Activated CD8-positive, alpha-beta memory T cell treated with anti-CD3 and anti-CD28 coated beads, Interleukin-2, amount 10 ng/mL, durations not matched to agents 7 days and 5 days (primary cell): ENCODE data around the gene TRIM14. TPM values are rescaled to one million over a fixed set of nuclear protein-coding genes. Genes with fewer than 3 reads are reported as not detected.
"Not testable (repeated sequence)": the region's sequence is repeated elsewhere in the genome, so short reads cannot be mapped to it uniquely, and the experiment has no call there.

Experiments
- ATAC-seq: fragments of 150-1000 bp; cut with Tn5 transposase; one replicate; pipeline ENCODE4 v1.10.0; 2021; ENCODE audit warnings: moderate library complexity
- CTCF ChIA-PET: fragments of 350-600 bp; sonication (Branson Sonifier 250); formaldehyde crosslinking; loops from one replicate; lab custom pipeline; 2021; ENCODE audit warnings: antibody characterized with exemption; lab: Charles Lee
- DNase-seq: peaks from one replicate; pipeline ENCODE4 v3.0.0-alpha.2; 2020
- H3K27ac Mint-ChIP-seq: one replicate; pipeline ENCODE4 v1.8.0; 2021; ENCODE audit warnings: mild to moderate bottlenecking, mixed read lengths
- H3K27me3 Mint-ChIP-seq: one replicate; pipeline ENCODE4 v1.8.0; 2021; ENCODE audit warnings: mixed read lengths
- H3K36me3 Mint-ChIP-seq: one replicate; pipeline ENCODE4 v1.8.0; 2021; ENCODE audit warnings: mild to moderate bottlenecking, mixed read lengths
- H3K4me1 Mint-ChIP-seq: one replicate; pipeline ENCODE4 v1.8.0; 2021; ENCODE audit warnings: mixed read lengths
- H3K4me3 Mint-ChIP-seq: one replicate; pipeline ENCODE4 v1.8.0; 2021; ENCODE audit warnings: mild to moderate bottlenecking, moderate library complexity, mixed read lengths
- H3K9me3 Mint-ChIP-seq: one replicate; pipeline ENCODE4 v1.8.0; 2022; ENCODE audit warnings: low read depth, mixed read lengths
- total RNA-seq, 2 experiments: library from RNA; stranded (reverse); gene quantifications; one replicate each; pipeline ENCODE4 v1.2.3, GENCODE V29; 2021

TRIM14 gene
- total RNA-seq, 2 experiments from 2014 or later, result 84.6 to 128 TPM

GRCh38 chr9:98096091-98096490 is 22.9 kb downstream of the TRIM14 start:
- Mint-ChIP-seq H3K27me3 (no peaks in the 10 kb centered on the region), H3K4me3 (no peak overlapping the region), H3K27ac (peak overlapping the region; percentile 64), H3K9me3 (no peaks in the 10 kb centered on the region), H3K36me3 (peaks cover 71% of the 10 kb centered on the region), H3K4me1 (peaks cover 39% of the 10 kb centered on the region)
- CTCF ChIA-PET, result no interaction called here
- DNase-seq (no peak), ATAC-seq (no peak)

- H3K36me3 Mint-ChIP-seq, result peaks cover 69% of the 10 kb centered on the region
- ATAC-seq (no peak), DNase-seq (no peak)
- peaks cover 32% of the 10 kb centered on the region for H3K4me1 Mint-ChIP-seq
- H3K4me3 Mint-ChIP-seq, result no peak overlapping the region
- CTCF ChIA-PET, result no interaction called here
- no peaks in the 10 kb centered on the region for H3K27me3 Mint-ChIP-seq
- H3K9me3 Mint-ChIP-seq, result no peaks in the 10 kb centered on the region
- H3K27ac Mint-ChIP-seq, result no peak overlapping the region
Observed at GRCh38 chr9:98095401-98095800, 23.6 kb downstream of the TRIM14 start.

GRCh38 chr9:98094851-98095250 is 24.2 kb downstream of the TRIM14 start:
- Mint-ChIP-seq H3K4me1 (peaks cover 30% of the 10 kb centered on the region), H3K27me3 (no peaks in the 10 kb centered on the region), H3K36me3 (peaks cover 69% of the 10 kb centered on the region), H3K4me3 (no peak overlapping the region), H3K27ac (no peak overlapping the region), H3K9me3 (no peaks in the 10 kb centered on the region)
- DNase-seq (no peak), ATAC-seq (no peak)
- CTCF ChIA-PET, result no interaction called here

- CTCF ChIA-PET, result no interaction called here
- H3K4me1 Mint-ChIP-seq, result peaks cover 28% of the 10 kb centered on the region
- no peaks in the 10 kb centered on the region for H3K27me3 Mint-ChIP-seq
- DNase-seq (no peak), ATAC-seq (no peak)
- H3K9me3 Mint-ChIP-seq, result no peaks in the 10 kb centered on the region
- H3K36me3 Mint-ChIP-seq, result peaks cover 69% of the 10 kb centered on the region
- H3K27ac Mint-ChIP-seq, result peak overlapping the region; percentile 63
- no peak overlapping the region for H3K4me3 Mint-ChIP-seq
Observed at GRCh38 chr9:98094316-98094715, 24.7 kb downstream of the TRIM14 start.

- H3K4me3 Mint-ChIP-seq, result no peak overlapping the region
- H3K36me3 Mint-ChIP-seq, result peaks cover 62% of the 10 kb centered on the region
- no peak overlapping the region for H3K27ac Mint-ChIP-seq
- no peak for DNase-seq
- H3K4me1 Mint-ChIP-seq, result peaks cover 16% of the 10 kb centered on the region
- CTCF ChIA-PET, result interaction anchor here (0.5 to 1.7 kb wide), 3 partner anchors 15 to 170 kb away, joined by 3 to 6 read pairs (median 4); partner anchors contain the start of gene TRMO
- H3K9me3 Mint-ChIP-seq, result no peaks in the 10 kb centered on the region
- no peak for ATAC-seq
- no peaks in the 10 kb centered on the region for H3K27me3 Mint-ChIP-seq
Observed at GRCh38 chr9:98092613-98092931, 26.4 kb downstream of the TRIM14 start.

GRCh38 chr9:98091735-98092612 is 27.0 kb downstream of the TRIM14 start:
- no peak overlapping the region for H3K27ac Mint-ChIP-seq
- CTCF ChIA-PET, result interaction anchor here (0.5 to 1.7 kb wide), 5 partner anchors 12 to 169 kb away, joined by 3 to 7 read pairs (median 4); partner anchors contain the start of gene TRMO
- no peak for DNase-seq
- peaks cover 59% of the 10 kb centered on the region for H3K36me3 Mint-ChIP-seq
- no peaks in the 10 kb centered on the region for H3K27me3 Mint-ChIP-seq
- no peaks in the 10 kb centered on the region for H3K9me3 Mint-ChIP-seq
- H3K4me3 Mint-ChIP-seq, result no peak overlapping the region
- peaks cover 10% of the 10 kb centered on the region for H3K4me1 Mint-ChIP-seq
- no peak for ATAC-seq

- Mint-ChIP-seq H3K36me3 (peaks cover 55% of the 10 kb centered on the region), H3K4me1 (peaks cover 16% of the 10 kb centered on the region), H3K27ac (peak overlapping the region; percentile 41)
- CTCF ChIA-PET, result interaction anchor here (1.3 to 1.7 kb wide), 3 partner anchors 11 to 17 kb away, joined by 3 to 7 read pairs (median 6); no protein-coding TSS in a partner anchor
- not testable (repeated sequence) for H3K9me3 Mint-ChIP-seq, H3K27me3 Mint-ChIP-seq, DNase-seq, H3K4me3 Mint-ChIP-seq, ATAC-seq
Observed at GRCh38 chr9:98090674-98091073, 28.3 kb downstream of the TRIM14 start.

GRCh38 chr9:98087420-98088354 is 31.3 kb downstream of the TRIM14 start:
- Mint-ChIP-seq H3K27ac (no peak overlapping the region), H3K9me3 (no peaks in the 10 kb centered on the region), H3K4me3 (no peak overlapping the region), H3K4me1 (peaks cover 27% of the 10 kb centered on the region), H3K27me3 (no peaks in the 10 kb centered on the region), H3K36me3 (peaks cover 53% of the 10 kb centered on the region)
- peak; percentile 42 for ATAC-seq
- CTCF ChIA-PET, result interaction anchor here (0.7 to 1.7 kb wide), 3 partner anchors 10 to 35 kb away, joined by 3 to 6 read pairs (median 5); no protein-coding TSS in a partner anchor
- DNase-seq, result no peak

- Mint-ChIP-seq H3K4me3 (no peak overlapping the region), H3K4me1 (peaks cover 39% of the 10 kb centered on the region)
- no peak for ATAC-seq
Observed at GRCh38 chr9:98086461-98086860, 32.6 kb downstream of the TRIM14 start.

GRCh38 chr9:98085944-98086343 is 33.1 kb downstream of the TRIM14 start:
- CTCF ChIA-PET, result interaction anchor here (0.5 kb wide), 1 partner anchor 70 kb away, joined by 3 read pairs; no protein-coding TSS in a partner anchor
- Mint-ChIP-seq H3K9me3 (no peaks in the 10 kb centered on the region), H3K4me1 (peaks cover 45% of the 10 kb centered on the region), H3K27ac (peak overlapping the region; percentile 35), H3K27me3 (no peaks in the 10 kb centered on the region), H3K36me3 (peaks cover 62% of the 10 kb centered on the region), H3K4me3 (no peak overlapping the region)
- DNase-seq (no peak), ATAC-seq (no peak)

More at GRCh38 chr9:98086461-98086860, 32.6 kb downstream of the TRIM14 start:
- no peak for DNase-seq
- H3K27me3 Mint-ChIP-seq, result no peaks in the 10 kb centered on the region
- H3K9me3 Mint-ChIP-seq, result no peaks in the 10 kb centered on the region
- H3K36me3 Mint-ChIP-seq, result peaks cover 57% of the 10 kb centered on the region
- peak overlapping the region; percentile 35 for H3K27ac Mint-ChIP-seq
- CTCF ChIA-PET, result interaction anchor here (0.7 to 0.8 kb wide), 2 partner anchors 12 to 36 kb away, joined by 3 to 5 read pairs; no protein-coding TSS in a partner anchor

- Mint-ChIP-seq H3K9me3 (no peaks in the 10 kb centered on the region), H3K4me1 (peaks cover 43% of the 10 kb centered on the region), H3K27ac (peak overlapping the region; percentile 50), H3K36me3 (peaks cover 60% of the 10 kb centered on the region), H3K4me3 (no peak overlapping the region), H3K27me3 (no peaks in the 10 kb centered on the region)
- CTCF ChIA-PET, result interaction anchor here (1.1 to 1.3 kb wide), 2 partner anchors 11 to 23 kb away, joined by 3 read pairs; no protein-coding TSS in a partner anchor
- no peak for DNase-seq
- no peak for ATAC-seq
Observed at GRCh38 chr9:98085058-98085457, 34.0 kb downstream of the TRIM14 start.

- Mint-ChIP-seq H3K9me3 (no peaks in the 10 kb centered on the region), H3K4me1 (peaks cover 39% of the 10 kb centered on the region), H3K27ac (no peak overlapping the region), H3K36me3 (peaks cover 58% of the 10 kb centered on the region), H3K27me3 (no peaks in the 10 kb centered on the region), H3K4me3 (no peak overlapping the region)
- ATAC-seq (no peak), DNase-seq (no peak)
- CTCF ChIA-PET, result interaction anchor here (1.1 to 1.3 kb wide), 2 partner anchors 11 to 24 kb away, joined by 3 read pairs; no protein-coding TSS in a partner anchor
Observed at GRCh38 chr9:98084396-98084795, 34.6 kb downstream of the TRIM14 start.
